A549 treated with dexamethasone at 1 μM for 4 hours (cell line): ENCODE data around the gene SCGB1A1. TPM values are rescaled to one million over a fixed set of nuclear protein-coding genes. Genes with fewer than 3 reads are reported as not detected.

Experiments used
- total RNA-seq: library from RNA; stranded (reverse); fragments of 200-300 nt; extraction: Qiagen RNA extraction; gene quantifications from 5 replicates; pipeline ENCODE4 v1.2.3, GENCODE V29; 2022

The SCGB1A1 gene, protein sequence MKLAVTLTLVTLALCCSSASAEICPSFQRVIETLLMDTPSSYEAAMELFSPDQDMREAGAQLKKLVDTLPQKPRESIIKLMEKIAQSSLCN
- 0.27 to 0.32 TPM in 2 of 5 replicates, not detected in the others for total RNA-seq

GRCh38 chr11:62418733-62419132, at the start of gene SCGB1A1:
Gene SCGB1A1 (plus strand): TSS chr11:62419033. CDS start chr11:62419096, 63 bp downstream.

Other genes with a start within 250 kb of the SCGB1A1 start
- not detected in 5 replicates for gene SCGB1D1, start 228.8 kb upstream of the SCGB1A1 start, total RNA-seq
- gene SCGB2A1, start 210.4 kb upstream of the SCGB1A1 start, total RNA-seq: not detected in 5 replicates
- not detected in 5 replicates for gene SCGB1D2, start 176.8 kb upstream of the SCGB1A1 start, total RNA-seq
- not detected in 5 replicates for gene SCGB2A2, start 148.9 kb upstream of the SCGB1A1 start, total RNA-seq
- not detected in 5 replicates for gene SCGB1D4, start 120.0 kb upstream of the SCGB1A1 start, total RNA-seq
- gene ASRGL1, start 81.6 kb upstream of the SCGB1A1 start, total RNA-seq: 9.9 to 14.3 TPM (median 14.1 TPM) in 5 replicates
- gene AHNAK, start 127.8 kb downstream of the SCGB1A1 start, total RNA-seq: 298 to 478 TPM (median 418 TPM) in 5 replicates
- 1,895 to 2,114 TPM (median 2,034 TPM) in 5 replicates for gene EEF1G, start 154.9 kb downstream of the SCGB1A1 start, total RNA-seq
- gene TUT1, start 172.5 kb downstream of the SCGB1A1 start, total RNA-seq: 11.1 to 16.9 TPM (median 16.6 TPM) in 5 replicates
- gene MTA2, start 182.8 kb downstream of the SCGB1A1 start, total RNA-seq: 83.2 to 93.3 TPM (median 89.9 TPM) in 5 replicates
- 18.3 to 23.6 TPM (median 20.4 TPM) in 5 replicates for gene EML3, start 193.7 kb downstream of the SCGB1A1 start, total RNA-seq
- 3.6 to 4.4 TPM (median 4.0 TPM) in 5 replicates for gene ROM1, start 194.2 kb downstream of the SCGB1A1 start, total RNA-seq
- gene B3GAT3, start 203.0 kb downstream of the SCGB1A1 start, total RNA-seq: 41.2 to 52.1 TPM (median 49.3 TPM) in 5 replicates
- 221 to 274 TPM (median 265 TPM) in 5 replicates for gene GANAB, start 227.6 kb downstream of the SCGB1A1 start, total RNA-seq
- 15.9 to 21.7 TPM (median 21.2 TPM) in 5 replicates for gene INTS5, start 234.3 kb downstream of the SCGB1A1 start, total RNA-seq
- 125 to 142 TPM (median 131 TPM) in 5 replicates for gene C11orf98, start 246.2 kb downstream of the SCGB1A1 start, total RNA-seq
- gene CSKMT, start 246.3 kb downstream of the SCGB1A1 start, total RNA-seq: 10.5 to 13.3 TPM (median 12.2 TPM) in 5 replicates